GM19025 (cell line): Measurements from ENCODE around the gene TTN.

ENCODE experiments used
- ATAC-seq: cut with Tn5 transposase; IDR thresholded peaks from one replicate; pipeline ENCODE4 v1.9.1; 2021; ENCODE audit warnings: mild to moderate bottlenecking, low read depth, moderate library complexity; ENCODE audit not compliant: unreplicated experiment

TTN gene

DNA sequence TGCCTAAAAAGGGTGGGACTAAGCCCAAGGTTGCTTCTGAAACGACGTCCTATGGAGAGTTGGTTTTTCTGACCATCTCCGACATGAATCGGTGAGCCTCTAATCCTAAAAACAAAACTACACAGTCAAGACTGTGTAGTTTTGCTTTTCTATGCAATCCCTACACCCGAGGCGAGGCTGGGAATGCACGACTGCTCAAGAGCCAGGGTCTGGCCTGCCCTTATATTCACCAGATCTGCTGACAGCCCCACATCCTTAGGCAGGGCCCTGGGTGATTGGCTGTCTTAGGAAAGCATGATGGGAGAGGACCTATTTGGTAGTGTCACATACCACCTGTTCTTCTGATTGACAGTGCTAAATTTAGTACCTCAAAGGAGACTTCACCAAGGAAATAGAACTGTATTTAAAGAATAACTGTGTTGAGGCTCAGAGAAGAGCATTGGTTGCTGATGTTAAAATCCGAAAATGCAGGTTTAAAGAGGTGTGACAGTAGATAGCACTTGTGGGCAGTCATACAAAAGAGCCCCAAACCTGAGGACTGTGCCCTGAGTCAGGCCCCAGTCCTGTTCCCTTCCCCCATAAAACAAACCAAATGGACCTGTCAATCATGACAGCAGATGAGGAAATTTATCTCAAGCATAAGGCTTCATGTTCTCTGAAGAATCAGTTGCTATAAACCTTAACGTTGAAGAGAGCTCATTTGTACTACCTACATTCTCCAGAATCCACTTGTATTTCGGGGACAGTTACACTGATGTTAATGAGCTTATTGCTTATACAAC lies at the start of gene TTN:
Gene TTN, minus strand, starts transcription at position 197 of the 782 bp plus-strand sequence. CDS start 2,781 bp downstream, outside the sequence.
- ATAC-seq = no peak

DNA sequence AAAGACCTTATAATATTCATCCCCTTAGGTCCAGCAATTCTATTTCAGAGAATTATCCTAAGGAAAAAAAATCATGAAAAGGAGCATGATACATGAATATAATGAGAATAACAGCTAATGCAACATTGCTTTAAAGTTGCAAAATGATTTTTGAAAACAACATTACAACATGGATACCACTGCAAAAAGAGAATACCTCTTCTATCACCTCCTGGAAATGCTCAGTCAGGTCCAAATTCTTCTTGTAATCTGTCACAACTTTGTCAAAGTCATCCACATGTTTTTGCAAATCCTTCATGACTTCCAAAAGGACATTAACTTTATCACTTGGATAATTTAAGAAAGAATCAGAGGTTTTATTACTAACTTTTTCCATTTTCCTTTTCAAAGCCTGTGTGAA lies 47.9 kb upstream of the TTN start:
- no peak for ATAC-seq

DNA sequence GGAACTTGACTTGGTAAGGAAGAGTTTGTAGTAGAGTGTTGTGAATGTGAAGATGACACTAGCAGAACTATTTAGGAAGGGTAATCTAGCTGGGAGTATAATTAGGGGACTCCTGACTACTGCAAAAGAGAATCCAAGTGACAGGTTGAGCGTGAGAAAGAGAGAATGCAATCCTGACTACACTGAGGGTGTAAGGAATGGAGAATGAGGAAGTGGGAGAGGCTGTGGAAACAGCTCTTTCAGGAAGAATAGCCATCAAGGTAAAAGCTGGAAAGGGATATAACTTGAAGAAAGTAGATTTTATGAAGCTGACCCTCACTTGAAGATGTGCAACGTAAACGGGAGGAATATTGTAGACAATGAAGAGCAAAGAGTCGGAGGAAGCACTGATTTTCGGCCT lies 41.1 kb upstream of the TTN start:
- no peak for ATAC-seq

DNA sequence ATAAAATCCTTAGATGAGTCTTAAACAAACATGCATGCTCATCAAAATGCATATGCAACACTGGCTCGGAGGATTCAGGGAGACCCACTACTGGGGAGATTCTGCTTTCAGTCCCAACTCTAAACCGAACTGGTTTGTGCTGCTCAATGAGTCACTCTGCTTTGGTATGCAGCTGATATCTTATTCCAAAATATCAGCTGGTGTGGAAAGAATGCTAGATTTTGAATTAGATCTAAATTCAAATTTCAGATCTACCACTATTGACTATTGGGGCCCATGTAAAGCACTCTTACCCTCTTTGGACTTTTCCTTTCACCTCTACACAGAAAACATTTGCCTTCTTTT lies 39.2 kb upstream of the TTN start:
- ATAC-seq = no peak

DNA sequence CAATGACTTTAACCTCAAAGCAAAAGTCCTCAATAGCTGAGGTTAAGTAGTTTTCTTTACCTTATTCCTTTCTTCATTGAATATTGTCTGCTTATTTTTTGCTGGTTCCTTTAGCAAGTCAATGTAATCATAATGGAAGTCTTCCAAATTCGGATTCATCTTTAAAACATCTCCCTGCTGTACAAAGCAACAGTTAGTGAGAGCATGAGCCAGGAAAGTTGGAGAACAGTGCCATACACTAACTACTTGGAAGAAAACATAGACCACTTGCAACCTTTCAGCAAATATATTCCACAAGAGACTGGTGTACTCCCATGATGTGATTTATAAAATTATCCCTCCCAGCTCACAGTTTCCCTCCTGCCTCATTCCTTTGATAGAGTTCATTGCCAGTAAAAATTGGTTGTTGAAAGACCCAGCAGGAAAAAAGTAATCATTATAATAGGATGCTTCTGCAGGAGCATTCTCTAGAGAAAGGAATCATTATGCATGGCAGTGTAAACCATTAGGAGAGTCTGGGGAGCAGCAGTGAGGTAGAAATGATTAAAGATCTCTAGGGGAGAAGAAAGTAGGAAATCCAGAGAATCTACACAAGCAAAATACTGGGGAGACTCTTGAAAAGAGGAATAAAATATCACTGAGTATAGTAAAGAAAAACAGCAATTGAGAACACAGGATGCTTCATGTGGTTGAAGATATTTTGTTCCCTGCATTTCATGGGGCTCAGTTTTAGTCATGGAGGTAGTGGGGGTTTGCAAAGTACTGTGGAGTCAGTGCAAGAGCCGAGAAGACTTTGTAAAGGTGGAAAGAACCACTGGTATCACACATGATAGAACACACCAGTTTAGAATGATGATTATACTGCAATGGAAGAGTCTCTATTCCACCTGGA lies 38.6 kb upstream of the TTN start:
- no peak for ATAC-seq

DNA sequence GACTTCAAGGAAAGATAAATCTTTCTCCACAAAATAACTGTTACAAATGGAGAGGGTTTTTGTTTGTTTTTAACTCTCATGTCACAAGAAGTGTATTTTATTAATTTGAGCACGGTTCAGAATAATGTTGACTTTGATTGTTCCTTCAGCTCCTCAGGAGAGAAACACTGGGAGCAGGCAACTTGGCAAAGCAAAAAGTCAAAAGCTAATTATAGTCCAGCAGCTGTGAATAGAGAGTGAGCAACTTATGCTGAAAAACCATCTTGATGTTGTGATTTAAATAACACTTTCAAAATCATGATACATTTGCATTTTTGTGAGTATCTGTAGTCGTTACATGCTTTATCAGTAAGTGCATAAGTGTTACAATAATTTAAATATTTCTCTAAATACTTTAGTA lies 37.5 kb upstream of the TTN start:
- no peak for ATAC-seq

DNA sequence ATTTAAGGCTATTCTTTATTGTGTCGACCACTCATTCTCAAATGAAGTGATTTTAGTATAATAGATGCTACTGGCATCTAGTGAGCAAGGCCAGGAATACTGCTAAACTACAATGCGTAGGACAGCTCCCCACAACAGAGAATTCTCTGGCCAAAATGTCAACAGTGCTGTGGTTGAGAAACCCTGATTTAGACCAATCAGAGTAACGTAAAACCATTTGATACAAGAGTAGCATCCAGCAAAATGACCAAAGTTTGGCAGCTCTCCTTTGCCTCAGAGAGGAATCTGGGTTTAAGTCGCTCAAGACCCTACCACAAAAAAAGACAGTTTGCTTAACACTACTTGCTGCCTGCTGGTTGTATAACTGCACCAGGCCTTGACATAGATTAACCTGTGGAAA lies 37.0 kb upstream of the TTN start:
- no peak for ATAC-seq

DNA sequence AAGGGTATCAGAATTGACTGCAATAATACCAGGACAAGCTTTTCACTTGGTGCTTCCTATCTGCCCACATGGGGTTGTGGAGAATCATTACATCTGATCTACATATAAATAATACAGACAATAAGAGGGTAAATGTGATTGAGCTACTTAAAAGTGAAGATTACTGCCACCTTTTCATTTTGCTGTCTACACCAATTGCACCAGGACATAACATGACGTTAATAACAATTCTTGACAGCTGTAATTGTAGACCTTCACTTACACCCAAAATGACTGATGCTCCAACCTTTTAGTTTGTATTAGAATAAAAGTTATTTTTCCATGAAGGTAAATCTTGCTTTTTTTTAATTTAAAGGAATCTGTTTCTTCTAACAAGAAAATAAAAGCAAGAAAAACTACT lies 36.5 kb upstream of the TTN start:
- no peak for ATAC-seq

DNA sequence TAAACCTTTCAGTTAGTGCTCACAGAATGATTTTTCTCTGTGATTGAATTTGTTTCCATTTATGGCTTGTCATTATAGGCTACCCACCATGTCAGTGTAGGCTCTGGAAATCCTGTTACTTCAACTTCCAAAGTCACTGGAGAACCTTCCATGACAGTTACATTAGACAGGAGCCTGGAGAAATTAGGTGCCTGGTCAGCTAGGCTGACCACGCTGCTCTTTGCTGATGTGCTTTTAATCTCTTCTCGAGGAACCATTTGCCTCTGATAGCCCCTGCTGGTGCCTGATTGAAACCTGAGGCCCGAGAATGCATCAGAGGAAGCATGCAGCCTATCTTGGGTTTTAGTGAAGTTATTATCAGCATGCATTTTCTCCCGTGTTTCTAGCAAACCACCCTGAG lies 29.6 kb upstream of the TTN start:
- ATAC-seq = no peak

DNA sequence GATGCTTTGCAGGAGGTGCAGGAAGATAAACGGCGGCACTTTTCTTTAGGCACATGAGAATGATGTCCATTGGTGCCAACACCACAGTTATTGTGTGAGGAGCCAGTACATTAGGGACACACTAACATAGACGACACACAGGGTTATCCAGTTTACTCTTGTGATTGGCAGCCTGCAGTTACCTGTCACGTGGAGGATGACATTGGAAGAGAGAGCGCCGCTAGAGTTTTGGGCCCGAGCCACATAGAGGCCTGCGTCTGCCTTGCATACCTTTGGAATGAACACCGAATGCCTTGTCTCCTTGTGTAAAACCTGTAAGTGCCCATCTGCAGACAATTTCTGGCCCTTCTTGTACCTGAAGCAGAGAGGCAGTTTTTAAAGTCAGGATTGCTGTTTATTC lies 26.9 kb upstream of the TTN start:
- no peak for ATAC-seq

DNA sequence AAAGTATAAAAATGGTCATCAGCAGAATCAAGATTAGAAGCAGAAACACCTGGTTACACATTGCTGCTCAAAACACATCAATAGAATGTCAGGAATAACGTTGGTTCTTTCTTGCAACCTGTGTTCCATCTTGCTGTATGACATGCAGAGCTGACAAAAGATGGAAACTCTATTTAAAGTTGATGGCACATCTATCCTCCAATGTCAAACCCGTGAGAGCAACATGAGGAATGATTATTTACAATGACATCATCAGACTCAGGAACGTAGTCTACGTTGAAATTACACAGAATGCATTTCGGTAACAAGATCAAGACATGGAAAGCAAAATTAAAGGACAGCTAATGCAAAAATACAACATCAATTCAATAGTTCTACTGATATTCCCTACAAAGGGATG lies 26.2 kb upstream of the TTN start:
- no peak for ATAC-seq

DNA sequence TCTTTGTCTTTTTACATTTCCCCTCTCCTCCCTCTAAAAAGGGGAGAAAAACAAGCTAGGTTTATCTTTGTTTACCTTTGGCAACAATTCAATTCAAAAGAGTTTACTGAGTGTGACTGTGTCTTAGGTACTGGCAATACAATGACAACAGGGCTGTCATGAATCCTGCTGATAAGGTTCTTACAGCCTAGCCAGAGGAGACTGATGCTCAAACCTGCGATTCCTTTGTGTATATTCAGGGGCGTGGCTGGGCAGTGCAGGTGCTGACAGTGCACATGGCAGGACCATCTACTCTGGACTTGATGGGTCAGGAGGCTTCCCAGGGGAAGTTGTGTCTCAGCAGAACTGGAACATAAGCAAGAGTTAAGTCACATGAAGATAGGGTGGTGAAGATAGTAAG lies 23.2 kb upstream of the TTN start:
- no peak for ATAC-seq

DNA sequence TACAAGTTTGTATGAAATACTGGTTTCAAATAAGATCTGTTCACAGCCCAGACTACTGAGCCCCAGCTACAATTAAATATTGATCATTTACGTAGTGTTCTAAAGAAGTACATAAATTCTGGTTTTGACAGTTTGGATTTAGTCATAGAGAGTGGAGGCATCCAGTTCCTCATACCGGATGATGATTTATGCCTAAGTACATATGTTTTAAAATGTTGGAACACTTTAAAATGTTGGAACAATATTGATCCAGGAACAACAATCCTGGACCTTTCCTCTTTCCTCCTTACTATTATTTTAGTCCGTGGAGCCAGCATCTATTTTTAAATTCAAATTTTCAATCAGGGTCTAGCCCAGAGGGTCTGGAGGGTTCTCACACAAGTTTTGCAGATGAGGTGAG lies 22.8 kb upstream of the TTN start:
- ATAC-seq = no peak

DNA sequence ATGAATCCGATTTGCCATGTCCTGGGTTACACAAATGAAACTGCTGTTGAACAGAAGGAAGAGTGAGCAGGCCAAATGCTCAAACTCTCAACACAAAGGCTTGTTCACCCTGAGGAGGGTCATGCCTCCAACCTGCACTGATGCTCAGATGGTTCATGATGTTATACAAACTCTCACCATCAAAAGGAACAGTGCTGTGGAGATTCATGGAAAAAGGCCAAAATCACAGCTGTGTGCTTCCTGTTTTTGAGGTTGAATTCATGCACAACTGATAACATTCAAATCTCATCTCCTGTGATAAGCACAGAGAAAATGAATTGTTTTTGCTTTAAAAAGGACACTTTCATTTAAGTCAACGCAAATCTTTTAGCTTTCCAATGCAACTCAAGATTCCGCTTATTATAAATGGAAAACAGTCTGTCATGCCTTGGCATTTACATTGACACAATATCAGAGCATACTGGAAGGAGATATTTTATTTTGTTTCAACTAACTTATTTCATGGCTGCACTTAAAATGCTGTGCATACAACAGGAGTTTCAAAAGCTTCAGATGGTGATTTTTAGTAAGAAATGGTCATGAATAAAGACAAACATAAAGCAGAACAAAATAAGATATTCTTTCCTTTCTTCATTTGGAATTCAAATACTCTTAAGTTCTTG lies 22.2 kb upstream of the TTN start:
- ATAC-seq = no peak

DNA sequence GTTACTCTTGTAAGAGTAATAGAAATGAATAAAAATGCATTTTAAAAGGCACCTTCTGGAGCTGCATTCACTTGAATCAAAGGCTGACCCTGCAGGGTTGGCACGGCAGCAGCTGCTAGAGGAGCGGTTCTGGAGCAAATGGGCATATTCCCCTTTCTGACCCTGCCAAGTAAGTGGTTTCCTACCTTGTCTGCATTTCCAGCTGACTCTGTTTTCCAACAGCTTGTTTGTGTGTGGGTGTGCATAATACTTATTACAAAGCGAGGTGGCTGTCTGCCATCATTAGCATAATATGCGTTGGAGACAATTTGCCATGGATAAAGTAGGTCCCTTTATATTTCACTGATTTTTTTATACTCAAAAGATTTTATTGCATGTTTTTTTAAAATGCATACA lies 21.3 kb upstream of the TTN start:
- no peak for ATAC-seq

DNA sequence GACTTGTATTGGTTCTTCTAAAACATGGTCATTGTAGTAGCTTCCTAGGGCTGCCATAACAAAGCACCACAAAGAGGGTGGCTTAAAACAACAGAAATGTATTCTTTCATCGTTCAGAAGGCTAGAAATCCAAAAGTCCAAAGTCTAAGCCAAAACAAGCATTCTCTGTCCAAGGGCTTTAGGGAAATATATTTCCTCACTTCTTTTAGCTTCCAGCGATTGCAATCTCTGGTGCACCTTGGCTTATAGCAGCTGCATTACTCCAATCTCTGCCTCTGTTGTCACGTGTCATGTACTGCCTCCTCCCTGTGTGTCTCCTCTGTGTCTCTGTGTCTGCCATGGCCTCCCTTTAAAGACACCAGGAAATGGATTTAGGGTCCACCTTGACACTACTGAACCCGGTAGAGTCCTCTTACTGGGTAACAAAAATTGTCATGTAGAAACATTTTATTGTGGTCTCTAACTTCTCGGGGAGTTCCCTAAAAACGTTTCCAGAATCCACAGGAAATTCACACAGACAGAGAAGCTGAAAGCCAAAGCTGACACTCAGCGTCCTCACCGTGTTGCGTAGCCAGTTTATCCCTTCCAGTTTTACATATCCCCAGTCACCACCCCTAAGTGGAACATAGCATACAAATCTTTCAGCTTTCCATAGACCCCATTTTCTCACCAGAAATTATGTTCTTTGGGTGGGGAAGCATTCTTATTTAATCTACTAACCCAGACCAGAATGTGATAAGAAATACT lies 20.7 kb upstream of the TTN start:
- ATAC-seq = no peak

DNA sequence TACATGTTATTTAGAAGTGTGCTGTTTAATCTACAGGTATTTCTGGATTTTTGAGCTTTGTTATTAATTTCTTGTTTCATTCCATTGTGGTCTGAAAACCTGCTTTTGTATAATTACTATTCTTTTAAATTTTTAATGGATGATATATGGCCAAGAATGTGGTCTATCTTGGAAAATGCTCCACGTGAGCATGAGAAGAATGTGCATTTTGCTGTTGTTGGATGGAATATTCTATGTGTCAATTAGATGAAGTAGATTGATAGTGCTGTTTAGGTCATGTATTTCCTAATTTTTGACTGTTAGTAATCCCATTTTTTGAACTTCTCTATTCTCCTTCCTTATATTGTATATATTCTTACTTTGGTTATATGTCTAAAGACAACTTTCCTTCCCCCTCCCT lies 19.9 kb upstream of the TTN start:
- ATAC-seq = no peak

DNA sequence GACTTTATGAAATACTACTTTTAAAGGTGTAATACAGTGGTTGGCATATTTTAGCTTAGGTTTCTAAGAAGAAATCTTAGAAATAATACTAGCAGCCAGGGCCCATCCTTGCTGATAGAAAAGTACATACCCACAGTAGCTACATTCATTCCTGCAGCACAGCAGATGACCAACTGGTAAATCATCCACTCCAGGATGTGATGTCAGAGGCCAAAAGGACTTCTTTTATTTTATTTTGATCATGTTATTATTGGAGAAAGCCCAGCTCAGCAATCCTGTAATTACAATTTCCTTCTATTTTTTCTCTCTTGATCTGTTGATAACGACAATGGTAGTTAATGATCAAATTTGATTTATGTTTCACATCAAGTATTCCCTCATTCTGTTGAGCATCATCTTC lies 18.0 kb upstream of the TTN start:
- no peak for ATAC-seq

DNA sequence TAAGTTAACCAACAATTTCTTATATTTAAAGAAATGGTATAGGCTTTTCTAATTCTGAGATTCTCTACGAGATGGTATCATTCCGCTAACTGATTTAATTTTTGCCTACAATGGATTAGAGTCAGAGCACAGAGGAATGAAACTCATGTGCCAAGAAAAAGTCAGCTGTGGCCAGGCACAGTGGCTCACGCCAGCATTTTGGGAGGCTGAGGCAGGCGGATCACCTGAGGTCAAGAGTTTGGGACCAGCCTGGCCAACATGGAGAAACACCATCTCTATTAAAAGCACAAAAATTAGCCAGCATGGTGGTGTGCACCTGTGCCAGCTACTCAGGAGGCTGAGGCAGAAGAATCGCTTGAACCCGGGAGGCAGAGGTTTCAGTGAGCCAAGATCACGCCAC lies 17.0 kb upstream of the TTN start:
- ATAC-seq = no peak

DNA sequence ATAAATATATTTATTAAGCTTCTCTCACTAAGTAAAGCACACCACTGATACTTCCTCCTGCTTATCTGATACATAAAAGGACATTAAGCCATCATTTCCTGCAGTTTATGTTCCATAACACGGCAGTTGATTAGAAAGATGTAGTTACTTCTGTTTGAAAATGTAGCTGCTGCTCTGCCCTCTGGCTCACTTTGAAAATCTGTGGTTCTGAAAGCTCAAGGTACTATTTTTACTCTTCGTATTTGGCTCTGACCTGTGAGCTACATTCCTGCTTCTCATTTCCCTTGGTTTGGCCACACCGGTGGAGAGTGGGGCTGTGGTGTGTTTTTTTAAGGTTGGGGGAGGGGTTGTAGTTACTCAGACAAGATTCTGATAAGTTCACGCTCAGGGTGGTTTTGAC lies 12.8 kb upstream of the TTN start:
- ATAC-seq = peak; percentile 52
